ENCODE data around the gene MRPL17.

MRPL17 gene

DNA sequence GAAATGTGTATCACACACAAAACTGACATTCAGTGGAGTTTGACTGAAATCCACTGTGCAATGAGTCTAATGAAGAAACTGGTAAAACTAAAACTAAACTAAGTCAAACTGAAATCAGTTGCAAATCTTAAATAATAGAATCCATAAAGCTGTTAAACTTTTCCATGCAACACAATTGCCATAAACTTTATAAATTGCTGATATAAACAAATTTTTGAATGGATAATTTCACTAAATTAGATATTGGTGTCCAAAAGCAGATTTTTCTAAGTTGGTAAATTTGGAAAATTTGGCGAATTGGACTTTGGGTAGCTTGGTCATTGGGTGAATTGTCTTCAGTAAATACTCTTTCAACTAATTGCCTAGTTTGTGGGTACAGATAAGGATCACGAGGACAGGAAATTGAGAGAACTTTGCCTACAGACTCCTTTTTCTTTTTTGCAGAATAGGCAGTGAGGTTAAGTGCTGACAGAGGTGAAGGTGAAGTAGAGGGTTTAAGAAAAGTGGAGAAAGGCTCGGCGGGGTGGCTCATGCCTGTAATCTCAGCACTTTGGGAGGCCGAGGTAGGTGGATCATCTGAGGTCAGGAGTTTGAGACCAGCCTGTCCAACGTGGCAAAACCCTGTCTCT lies 12.8 kb downstream of the MRPL17 start:
- DNase-seq (ENCODE audit: low read depth): no peak
- TF ChIP-seq, protein P1, sequence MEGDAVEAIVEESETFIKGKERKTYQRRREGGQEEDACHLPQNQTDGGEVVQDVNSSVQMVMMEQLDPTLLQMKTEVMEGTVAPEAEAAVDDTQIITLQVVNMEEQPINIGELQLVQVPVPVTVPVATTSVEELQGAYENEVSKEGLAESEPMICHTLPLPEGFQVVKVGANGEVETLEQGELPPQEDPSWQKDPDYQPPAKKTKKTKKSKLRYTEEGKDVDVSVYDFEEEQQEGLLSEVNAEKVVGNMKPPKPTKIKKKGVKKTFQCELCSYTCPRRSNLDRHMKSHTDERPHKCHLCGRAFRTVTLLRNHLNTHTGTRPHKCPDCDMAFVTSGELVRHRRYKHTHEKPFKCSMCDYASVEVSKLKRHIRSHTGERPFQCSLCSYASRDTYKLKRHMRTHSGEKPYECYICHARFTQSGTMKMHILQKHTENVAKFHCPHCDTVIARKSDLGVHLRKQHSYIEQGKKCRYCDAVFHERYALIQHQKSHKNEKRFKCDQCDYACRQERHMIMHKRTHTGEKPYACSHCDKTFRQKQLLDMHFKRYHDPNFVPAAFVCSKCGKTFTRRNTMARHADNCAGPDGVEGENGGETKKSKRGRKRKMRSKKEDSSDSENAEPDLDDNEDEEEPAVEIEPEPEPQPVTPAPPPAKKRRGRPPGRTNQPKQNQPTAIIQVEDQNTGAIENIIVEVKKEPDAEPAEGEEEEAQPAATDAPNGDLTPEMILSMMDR (IDR thresholded peaks at IDR 0.05; ENCODE audit: control insufficient read depth, extremely low read depth, insufficient read depth): no peak
- H3K4me3 ChIP-seq (ENCODE audit: low read depth, low read length): no peak overlapping the region

DNA sequence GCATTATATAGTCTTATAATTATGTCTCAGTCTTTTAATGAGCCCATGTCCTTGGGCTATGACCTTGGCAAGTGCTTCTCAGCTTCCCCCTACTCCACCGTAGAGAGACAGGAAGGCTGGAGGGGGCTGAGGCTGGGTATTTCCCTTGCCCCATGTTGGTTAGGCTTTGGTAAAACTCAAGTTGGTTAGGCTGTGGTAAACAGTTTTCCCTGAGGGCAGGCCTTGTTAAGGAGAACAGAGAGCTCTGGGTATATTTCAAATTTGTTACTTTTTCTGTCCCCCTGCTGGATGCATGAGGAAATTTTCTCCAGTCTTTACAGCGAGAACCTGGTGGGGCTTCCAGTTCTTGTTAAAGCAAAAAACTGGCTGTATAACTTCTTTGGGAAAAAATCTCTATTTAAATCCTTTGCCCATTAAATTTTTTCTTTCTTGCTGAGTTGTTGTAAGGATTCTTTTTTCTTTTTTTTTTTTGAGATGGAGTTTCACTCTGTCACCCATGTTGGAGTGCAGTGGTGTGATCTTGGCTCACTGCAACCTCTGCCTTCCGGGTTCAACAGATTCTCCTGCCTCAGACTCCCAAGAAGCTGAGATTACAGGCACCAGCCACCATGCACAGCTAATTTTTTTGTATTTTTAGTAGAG lies 15.3 kb downstream of the MRPL17 start:
- no peak overlapping the region for H3K4me3 ChIP-seq (ENCODE audit: low read depth, low read length)
- TF ChIP-seq, protein P1 (IDR thresholded peaks at IDR 0.05; ENCODE audit: control insufficient read depth, extremely low read depth, insufficient read depth): peak; percentile 18; the same call in 1 of the 2 replicates
- DNase-seq (ENCODE audit: low read depth): no peak

DNA sequence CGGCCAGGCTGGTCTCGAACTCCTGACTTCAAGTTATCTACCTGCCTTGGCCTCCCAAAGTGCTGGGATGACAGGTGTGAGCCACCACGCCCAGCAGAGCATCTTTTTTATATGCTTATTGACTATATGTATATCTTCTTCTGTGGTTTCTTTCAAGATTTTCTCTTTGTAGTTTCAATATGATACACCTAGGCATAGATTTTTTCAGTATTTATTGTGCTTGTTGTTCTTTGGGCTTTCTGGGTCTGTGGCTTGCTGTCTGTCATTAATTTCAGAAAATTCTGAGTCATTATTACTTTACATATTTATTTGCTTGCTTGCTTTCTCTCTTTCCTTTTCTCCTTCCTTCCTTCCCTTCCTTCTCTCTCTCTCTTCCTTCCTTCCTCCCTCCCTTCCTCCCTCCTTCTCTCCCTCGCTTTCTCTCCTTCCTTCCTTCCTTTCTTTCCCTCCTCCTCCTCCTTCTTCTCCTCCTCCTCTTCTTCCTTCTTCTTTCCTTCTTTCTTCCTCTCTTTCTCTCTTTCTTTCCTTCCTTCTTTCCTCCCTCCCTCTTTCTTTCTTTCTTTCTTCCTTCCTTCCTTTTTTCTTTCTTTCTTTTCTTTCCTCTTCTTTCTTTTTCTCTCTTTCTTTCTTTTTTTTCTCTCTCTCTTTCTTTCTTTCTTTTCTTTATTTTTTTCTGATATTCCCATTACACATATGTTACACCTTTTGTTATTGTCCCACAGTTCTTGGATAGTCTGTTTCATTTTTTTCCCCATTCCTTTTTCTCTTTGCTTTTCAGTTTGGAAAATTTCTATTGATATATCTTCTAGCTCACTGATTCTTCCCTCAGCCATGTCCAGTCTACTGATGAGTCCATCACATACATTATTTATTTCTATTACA lies 16.6 kb downstream of the MRPL17 start:
- TF ChIP-seq, protein P1 (IDR thresholded peaks at IDR 0.05; ENCODE audit: control insufficient read depth, extremely low read depth, insufficient read depth): no peak
- DNase-seq (ENCODE audit: low read depth): no peak
- no peak overlapping the region for H3K4me3 ChIP-seq (ENCODE audit: low read depth, low read length)

DNA sequence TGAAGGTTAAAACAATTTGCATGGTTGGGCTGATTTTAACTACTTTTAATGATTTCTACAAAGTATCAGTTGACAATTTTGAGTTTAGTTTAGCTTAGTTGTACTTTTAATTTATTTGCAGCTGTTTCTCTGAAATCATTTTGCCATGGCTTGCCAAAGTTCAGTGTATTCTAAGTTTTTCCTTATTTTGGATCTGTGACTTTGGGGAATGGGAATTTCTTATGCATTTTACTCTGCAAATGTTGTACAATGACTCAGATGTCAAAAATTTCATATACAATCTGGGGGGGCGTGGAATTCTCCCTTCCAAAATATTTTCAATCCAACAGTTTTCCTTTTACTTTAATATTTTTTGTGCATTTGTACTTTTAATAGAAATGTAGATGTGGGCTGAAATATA lies 18.6 kb downstream of the MRPL17 start:
- TF ChIP-seq, protein P1 (IDR thresholded peaks at IDR 0.05; ENCODE audit: control insufficient read depth, extremely low read depth, insufficient read depth): no peak
- no peak overlapping the region for H3K4me3 ChIP-seq (ENCODE audit: low read depth, low read length)
- DNase-seq (ENCODE audit: low read depth): no peak

DNA sequence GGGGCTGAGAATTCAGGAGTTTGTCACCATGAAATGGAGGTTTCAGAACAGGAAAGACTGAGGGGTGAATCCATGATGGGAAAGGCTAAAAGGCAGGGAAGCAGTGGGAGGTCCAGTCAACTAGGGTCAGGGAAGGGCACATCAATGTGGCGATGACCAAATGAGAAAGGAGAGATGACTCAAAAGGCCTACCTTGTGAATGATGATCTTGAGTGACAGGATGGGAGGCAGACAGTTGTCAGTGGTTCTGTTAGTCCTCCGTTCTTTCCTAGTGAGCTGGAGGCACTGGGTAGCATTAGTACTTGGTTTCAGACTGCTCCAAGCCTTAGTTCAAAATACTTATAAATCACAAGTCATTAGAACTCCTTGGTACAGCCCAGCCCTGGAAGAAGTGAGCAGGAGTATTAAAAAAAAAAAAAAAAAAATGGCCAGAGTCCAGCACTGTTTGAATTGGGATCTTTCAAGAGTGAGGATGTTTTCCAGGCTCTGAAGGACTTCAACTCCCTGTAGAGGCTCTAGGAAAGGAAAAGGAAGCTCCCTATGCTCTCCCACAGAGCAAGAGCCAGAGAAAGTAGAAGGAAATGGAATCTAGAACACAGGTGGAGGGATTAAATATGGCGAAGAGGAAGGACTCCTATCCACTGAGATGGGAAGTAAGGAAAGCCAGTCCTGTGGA lies 19.2 kb downstream of the MRPL17 start:
- H3K4me3 ChIP-seq (ENCODE audit: low read depth, low read length): no peak overlapping the region
- DNase-seq (ENCODE audit: low read depth): no peak
- TF ChIP-seq, protein P1 (IDR thresholded peaks at IDR 0.05; ENCODE audit: control insufficient read depth, extremely low read depth, insufficient read depth): no peak

DNA sequence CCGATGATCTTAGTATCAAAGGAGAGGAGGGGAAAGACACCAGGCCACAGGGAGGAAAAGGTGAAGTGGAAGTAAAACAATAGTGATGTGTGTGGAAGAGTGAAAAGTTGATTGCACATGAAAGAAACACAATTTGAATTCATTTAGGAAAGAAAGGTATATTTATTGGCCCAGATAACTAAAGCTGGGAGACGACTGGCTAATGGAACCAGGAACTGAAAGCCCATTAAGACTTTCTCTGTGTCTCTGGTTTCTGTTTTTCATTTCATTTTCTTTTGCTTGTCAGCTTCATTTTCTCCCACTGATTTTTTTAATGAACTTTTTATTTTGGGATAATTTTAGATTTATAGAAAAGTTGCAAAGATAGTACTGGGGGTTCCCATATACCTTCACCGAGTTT lies 22.4 kb downstream of the MRPL17 start:
- TF ChIP-seq, protein P1 (IDR thresholded peaks at IDR 0.05; ENCODE audit: control insufficient read depth, extremely low read depth, insufficient read depth): no peak

More for the DNA sequence above, 22.4 kb downstream of the MRPL17 start:
- no peak overlapping the region for H3K4me3 ChIP-seq (ENCODE audit: low read depth, low read length)
- no peak for DNase-seq (ENCODE audit: low read depth)
